Left lobe of liver (tissue), 2 donors: Measurements from ENCODE around the gene HIVEP3. TPM values are rescaled to one million over a fixed set of nuclear protein-coding genes. Genes with fewer than 3 reads are reported as not detected.
A peak's percentile ranks its signal among the peaks of the same experiment; 100 is the strongest.
"Not testable (repeated sequence)": the region's sequence is repeated elsewhere in the genome, so short reads cannot be mapped to it uniquely, and the experiment has no call there.

Experiments
- ATAC-seq: fragments of 200-7000 bp; cut with Tn5 transposase; one replicate; pipeline ENCODE4 v1.9.1; 2020; ENCODE audit warnings: mild to moderate bottlenecking, moderate library complexity
- DNase-seq: peaks from one replicate; pipeline ENCODE4 v3.0.0-alpha.2; 2020; ENCODE audit warnings: low spot score
- total RNA-seq: library from RNA; stranded (reverse); gene quantifications from one replicate; pipeline ENCODE4 v1.2.1, GENCODE V29; 2021
- donor health status: DM: no; HTN: no; CAD: no; lungs with moderate emphysema.
- donor health status: DM: no; HTN: yes; CAD: no.

Gene HIVEP3
- 2.6 TPM for total RNA-seq

GRCh38 chr1:41918450-41919043 is at the start of gene HIVEP3:
HIVEP3 (minus strand) TSS chr1:41918922.
- ATAC-seq (peak; percentile 74), DNase-seq (no peak)

DNA sequence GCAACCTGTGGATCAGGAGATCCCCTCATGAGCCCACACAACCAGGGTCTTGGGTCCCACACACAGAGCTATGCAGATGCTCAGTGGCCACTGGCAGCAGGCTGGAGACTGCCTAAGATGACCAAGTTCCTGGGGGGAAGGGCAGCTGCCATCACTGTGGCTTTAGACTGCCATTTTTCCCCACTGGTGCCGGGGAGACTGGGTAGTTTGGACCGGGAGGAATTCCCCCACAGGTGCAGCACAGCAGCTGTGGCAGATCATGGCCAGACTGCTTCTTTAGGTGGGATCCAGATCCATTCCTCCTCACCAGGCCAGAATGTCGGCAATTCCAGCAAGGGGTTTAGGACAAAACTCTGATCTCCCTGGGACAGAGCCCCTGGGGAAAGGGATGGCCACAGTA is 45.7 kb upstream of the HIVEP3 start:
- DNase-seq (no peak), ATAC-seq (no peak)

- DNase-seq: no peak
- ATAC-seq: no peak
These were observed 44.9 kb upstream of the HIVEP3 start for GRCh38 chr1:41963636-41964035.

DNA sequence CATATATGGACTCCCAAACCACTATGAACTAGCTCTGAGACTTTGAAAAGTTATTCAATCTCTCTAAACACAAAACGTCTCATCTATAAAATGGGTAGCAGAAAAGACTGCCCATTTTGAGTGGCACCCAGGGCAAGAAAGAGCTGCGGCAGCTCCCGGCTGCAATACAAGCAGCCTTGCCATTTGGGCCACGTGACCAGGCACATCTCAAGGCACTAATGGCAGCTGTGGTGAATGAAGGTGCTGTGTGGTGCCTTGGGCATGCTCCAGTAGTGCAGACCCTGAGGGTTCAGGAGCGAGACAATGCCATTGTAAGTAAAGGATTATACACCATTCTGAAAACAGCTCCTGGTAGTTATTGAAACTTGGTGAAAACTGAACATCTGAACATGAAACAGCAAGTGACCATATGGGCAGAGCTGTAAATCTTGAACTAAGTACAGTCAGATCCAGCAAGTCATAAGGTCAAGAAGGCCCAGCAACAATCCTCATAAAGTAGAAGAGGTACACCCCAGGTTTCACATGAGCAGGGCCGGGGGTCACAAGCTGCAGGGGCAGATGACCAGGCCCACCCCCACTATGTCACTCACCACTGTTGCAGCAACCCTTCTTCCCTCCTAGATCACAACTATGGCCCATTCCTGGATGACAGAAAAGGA is 39.4 kb upstream of the HIVEP3 start:
- ATAC-seq (no peak), DNase-seq (no peak)

- no peak for DNase-seq
- no peak for ATAC-seq
These were observed 38.8 kb upstream of the HIVEP3 start for GRCh38 chr1:41957568-41957967.

- DNase-seq (no peak), ATAC-seq (no peak)
These were observed 36.9 kb upstream of the HIVEP3 start for GRCh38 chr1:41955461-41956159.

GRCh38 chr1:41954533-41954944 is 35.8 kb upstream of the HIVEP3 start:
- ATAC-seq: peak; percentile 94

DNA sequence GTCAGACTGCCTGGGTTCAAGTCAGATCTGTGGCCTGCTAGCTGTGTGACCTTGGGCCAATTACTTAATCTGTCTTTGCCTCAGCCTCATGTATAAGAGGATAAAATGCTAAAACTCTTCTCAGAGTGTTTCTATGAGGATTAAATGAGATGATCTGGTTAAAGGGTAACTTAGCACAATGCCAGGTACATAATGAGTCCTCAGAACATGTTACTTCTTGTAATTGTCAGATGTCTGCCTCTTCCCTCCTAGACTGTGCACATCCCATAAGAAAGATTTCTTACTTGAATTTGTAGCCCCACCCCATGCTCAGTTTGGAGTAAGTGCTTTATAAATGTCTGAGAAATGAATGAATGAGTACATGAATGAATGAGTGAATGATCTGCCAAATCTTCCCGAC is 34.6 kb upstream of the HIVEP3 start:
- DNase-seq (no peak), ATAC-seq (no peak)

More at GRCh38 chr1:41954533-41954944, 35.8 kb upstream of the HIVEP3 start:
- no peak for DNase-seq

DNA sequence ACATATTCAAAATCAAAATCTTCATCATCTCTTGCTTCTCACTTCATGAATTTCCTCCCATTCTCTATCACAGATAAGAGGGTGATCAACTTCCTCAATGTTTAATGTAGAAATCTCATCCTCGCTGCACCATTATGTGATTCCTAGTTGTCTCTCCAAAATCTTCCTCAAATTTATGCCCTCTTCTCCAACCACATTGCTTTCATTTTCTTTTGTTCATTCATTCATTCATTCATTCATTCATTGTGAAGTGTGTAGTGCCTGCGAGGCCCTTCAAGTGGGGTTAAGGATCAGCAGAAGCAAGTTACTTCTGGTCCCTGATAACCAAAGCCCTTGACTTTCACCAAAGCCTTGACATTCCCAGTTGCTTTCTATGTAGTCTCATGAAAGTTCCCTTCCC is 33.5 kb upstream of the HIVEP3 start:
- no peak for DNase-seq

DNA sequence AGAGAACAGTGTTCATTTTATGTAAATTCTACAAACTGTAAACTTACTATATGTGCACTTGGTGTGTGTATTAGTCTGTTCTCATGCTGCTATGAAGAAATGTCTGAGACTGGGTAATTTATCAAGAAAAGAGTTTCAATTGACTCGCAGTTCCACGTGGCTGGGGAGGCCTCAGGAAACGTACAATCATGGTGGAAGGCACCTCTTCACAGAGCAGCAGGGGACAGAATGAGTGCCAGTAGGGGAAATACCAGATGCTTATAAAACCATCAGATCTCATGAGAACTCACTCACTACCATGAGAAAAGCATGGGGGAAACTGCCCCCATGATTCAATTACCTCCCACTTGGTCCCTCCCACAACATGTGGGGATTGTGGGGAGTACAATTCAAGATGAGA is 32.8 kb upstream of the HIVEP3 start:
- not testable (repeated sequence) for ATAC-seq, DNase-seq

More for the DNA sequence above, 33.5 kb upstream of the HIVEP3 start:
- ATAC-seq: no peak

DNA sequence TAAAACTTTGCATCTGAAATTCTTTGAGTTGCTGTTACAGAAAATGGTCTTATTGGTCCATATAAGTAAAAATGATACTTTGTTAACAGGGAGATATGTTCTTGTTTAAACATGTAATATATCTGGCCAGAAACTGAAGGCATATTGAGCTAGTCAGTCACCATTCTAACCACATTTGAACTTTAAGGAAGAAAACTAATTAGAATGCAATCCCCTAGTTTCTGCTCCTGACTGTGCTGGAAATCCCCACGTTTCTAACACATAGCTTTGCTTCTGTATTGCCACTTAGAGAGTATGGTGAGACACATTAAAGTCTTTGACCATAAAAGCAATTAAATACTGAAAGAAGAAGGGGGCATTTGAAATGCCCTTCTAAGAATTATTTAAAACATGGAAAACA is 32.1 kb upstream of the HIVEP3 start:
- DNase-seq (no peak), ATAC-seq (no peak)

DNA sequence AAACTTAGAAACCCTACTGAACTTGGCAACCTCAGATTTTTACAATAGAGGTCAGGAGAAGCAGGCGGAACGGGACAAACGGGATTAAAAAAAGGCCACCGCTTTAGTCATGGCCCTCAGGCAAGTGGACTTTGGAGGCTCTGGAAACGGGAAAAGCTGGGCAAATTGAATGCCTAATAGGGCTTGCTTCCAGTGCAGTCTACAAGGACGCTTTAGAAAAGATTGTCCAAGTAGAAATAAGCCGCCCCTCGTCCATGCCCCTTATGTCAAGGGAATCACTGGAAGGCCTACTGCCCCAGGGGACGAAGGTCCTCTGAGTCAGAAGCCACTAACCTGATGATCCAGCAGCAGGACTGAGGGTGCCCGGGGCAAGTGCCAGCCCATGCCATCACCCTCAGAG is 27.2 kb upstream of the HIVEP3 start:
- not testable (repeated sequence) for ATAC-seq
- DNase-seq: peak; percentile 84

- DNase-seq: no peak
- no peak for ATAC-seq
These were observed 25.0 kb upstream of the HIVEP3 start for GRCh38 chr1:41943717-41944116.

DNA sequence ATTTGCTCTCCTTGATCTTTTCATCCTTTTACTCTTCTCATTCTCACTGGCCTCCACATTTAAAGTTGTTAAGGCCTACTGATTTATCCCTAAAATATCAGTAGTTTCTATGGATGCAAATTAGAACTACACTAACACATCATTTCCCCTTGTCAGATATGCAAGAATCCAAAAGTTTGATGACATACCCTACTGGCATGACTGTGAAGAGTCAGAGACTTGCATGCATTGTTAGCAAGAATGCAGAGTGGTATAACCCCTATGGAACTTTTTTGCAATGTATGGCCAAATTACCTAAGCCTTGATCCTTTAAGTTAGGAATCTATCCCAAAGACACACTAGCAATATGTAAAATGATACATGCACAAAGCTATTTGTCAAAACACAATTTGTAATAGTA is 23.6 kb upstream of the HIVEP3 start:
- no peak for DNase-seq
- no peak for ATAC-seq

DNA sequence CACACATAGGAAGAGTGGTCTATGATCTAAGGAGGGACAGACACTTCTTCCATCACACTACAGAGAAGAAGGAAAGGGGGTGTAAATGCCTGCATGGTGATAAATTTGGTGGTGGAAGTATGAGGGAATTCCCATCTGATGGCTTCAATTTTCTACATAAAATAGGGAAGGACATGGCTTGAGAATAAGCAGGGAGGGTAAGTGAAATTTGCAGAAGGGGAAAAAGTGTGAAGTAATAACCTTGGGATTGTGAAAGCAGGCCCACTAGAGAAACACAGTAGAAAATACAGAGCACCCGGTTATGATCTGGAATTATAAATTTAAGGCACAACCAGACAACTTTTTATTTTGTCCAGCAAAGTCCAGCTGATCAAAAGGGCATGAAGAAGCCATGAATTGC is 22.7 kb upstream of the HIVEP3 start:
- no peak for DNase-seq
- no peak for ATAC-seq

DNA sequence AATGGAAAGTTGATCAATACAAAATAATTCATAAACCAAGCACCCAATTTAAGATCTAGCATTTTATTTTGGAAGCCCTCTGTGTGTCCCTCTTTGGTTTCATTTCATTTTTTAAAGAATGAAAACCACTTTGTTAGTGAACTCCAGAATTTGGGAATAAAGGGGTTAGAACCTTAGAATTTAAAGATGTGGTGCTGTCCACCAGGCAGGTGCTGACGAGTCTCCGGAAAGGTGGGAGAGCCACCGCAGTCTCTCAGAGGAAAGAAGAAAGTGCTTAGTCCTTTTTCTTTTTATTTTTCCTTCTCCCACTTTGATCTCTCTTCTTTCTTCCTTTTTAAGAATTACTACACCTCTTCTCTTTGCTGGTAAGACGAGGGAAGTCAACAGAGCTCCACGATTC is 20.5 kb upstream of the HIVEP3 start:
- ATAC-seq (no peak), DNase-seq (no peak)

DNA sequence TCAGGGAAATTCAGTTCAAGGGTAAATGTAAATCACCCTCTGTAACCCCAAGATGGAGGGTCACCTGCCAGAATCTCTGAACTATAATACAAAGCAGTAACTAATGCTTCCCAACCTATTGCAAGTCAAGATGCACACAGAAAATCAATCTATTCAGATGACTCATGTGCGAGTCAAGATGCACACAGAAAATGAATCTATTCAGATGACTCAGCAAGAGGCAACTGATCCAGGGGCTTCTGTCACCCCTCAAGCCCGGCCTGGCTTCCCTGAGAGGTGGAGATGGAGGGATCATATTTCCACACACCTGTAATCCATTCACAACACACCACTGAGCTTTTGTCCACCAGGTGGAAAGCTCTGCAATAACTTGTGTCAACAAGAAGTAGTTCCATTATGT is 17.4 kb upstream of the HIVEP3 start:
- ATAC-seq: no peak
- DNase-seq: no peak

- ATAC-seq: no peak
These were observed 16.5 kb upstream of the HIVEP3 start for GRCh38 chr1:41935226-41935625.

DNA sequence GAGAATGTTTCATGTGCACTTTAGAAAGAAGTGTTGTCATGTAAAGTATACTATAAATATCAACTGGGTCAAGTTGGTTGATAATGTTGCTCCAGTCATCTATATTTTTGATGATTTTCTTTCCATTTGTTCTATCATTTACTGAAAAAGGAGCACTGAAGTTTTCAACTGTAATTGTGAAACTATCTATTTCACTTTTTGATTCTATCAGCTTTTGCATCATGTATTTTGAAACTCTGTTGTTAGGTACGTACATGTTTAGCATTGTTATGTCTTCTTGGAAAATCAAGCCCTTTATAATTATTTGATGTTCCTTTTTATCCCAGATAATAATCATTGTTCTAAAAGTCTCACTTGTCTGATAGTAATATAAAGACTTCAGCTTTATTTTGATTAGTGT is 14.4 kb upstream of the HIVEP3 start:
- DNase-seq: no peak
- ATAC-seq: no peak

More at GRCh38 chr1:41935226-41935625, 16.5 kb upstream of the HIVEP3 start:
- DNase-seq: no peak

DNA sequence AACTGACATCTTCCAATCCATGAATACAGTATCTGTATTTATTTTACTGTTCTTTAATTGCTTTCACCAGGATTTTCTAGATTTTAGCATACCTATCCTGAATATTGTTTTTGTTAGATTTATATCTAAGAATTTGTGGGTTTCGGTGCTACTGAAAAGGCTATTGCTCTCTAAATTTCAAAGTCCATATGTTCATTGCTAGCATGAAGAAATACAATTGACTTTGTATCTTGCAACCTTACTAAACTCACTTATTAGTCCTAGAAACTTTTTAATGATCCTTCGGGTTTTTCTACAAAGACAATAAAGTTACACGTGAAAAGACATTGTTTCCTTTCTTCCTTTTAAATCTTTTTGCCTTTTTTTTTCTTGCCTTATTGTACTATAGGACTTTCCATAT is 12.9 kb upstream of the HIVEP3 start:
- ATAC-seq (peak; percentile 47), DNase-seq (no peak)

GRCh38 chr1:41927118-41927517 is 8.4 kb upstream of the HIVEP3 start:
- DNase-seq: peak; percentile 75
- peak; percentile 98 for ATAC-seq

GRCh38 chr1:41925712-41926111 is 7.0 kb upstream of the HIVEP3 start:
- no peak for DNase-seq

More at GRCh38 chr1:41925712-41926111, 7.0 kb upstream of the HIVEP3 start:
- ATAC-seq: peak; percentile 30
